ENCODE results near the gene HPSE. TPM values are rescaled to one million over a fixed set of nuclear protein-coding genes. Genes with fewer than 3 reads are reported as not detected.

HPSE gene
- total and polyA plus RNA-seq, 2 of the 8 experiments (the other 6 are each of a cell fraction or from before 2014, with no cell fraction given), result 1.5 to 5.0 TPM

- Histone ChIP-seq H4K91ac (replicated peaks; ENCODE audit: insufficient read length, low read length) (no peak overlapping the region), H3K9ac (replicated peaks in 1 of 4; ENCODE audit: extremely low read depth in 1 of 4, low read depth in 3 of 4, low read length in 3 of 4) (no peak overlapping the region), H3K14ac (ENCODE audit: insufficient read length) (no peak overlapping the region), H3K36me3 (ENCODE audit: control insufficient read depth in 2 of 4, insufficient read depth in 4 of 4, low read length in 3 of 4) (no peaks in the 10 kb centered on the region), H2BK15ac (ENCODE audit: low read length) (no peak overlapping the region), H3K9me3 (ENCODE audit: insufficient read depth in 2 of 2, low read depth in 1 of 2, low read length in 1 of 2) (no peaks in the 10 kb centered on the region), H3K4me3 (ENCODE audit: extremely low read depth in 1 of 4, insufficient read depth in 2 of 4, low read depth in 3 of 4, low read length in 4 of 4) (no peak overlapping the region), H3K79me2 (ENCODE audit: control insufficient read depth in 1 of 2, insufficient read depth in 2 of 2, low read length in 2 of 2) (no peaks in the 10 kb centered on the region), H3K23ac (ENCODE audit: insufficient read length) (no peak overlapping the region), H3K18ac (ENCODE audit: extremely low read depth, low read length) (no peak overlapping the region), H4K20me1 (replicated peaks in 1 of 2; ENCODE audit: control insufficient read depth in 1 of 2, insufficient read depth in 2 of 2, low read length in 2 of 2) (no peaks in the 10 kb centered on the region), H4K8ac (ENCODE audit: extremely low read depth, insufficient read depth, low read length) (no peak overlapping the region), H3K27ac (ENCODE audit: low read depth, low read length) (no peak overlapping the region), H2BK20ac (ENCODE audit: low read length) (no peak overlapping the region), H3K4ac (replicated peaks; ENCODE audit: insufficient read length, low read depth, low read length) (no peak overlapping the region), H2BK12ac (ENCODE audit: low read depth, low read length) (no peak overlapping the region), H3K23me2 (ENCODE audit: low read depth, low read length) (no peaks in the 10 kb centered on the region), H3K4me2 (ENCODE audit: insufficient read depth in 1 of 2, low read depth in 2 of 2, low read length in 2 of 2) (no peak overlapping the region), H3K56ac (replicated peaks; ENCODE audit: insufficient read length, low read depth, low read length) (no peak overlapping the region), H3K4me1 (replicated peaks in 1 of 4; ENCODE audit: control insufficient read depth in 3 of 4, insufficient read depth in 4 of 4, low read length in 3 of 4) (no peaks in the 10 kb centered on the region), H2BK5ac (ENCODE audit: low read depth, low read length) (no peak overlapping the region), H2BK120ac (replicated peaks; ENCODE audit: low read depth, low read length) (no peak overlapping the region), H3K79me1 (ENCODE audit: low read depth, low read length) (no peaks in the 10 kb centered on the region), H2AK5ac (ENCODE audit: low read depth, low read length) (no peak overlapping the region), H4K5ac (ENCODE audit: insufficient read length, low read depth, low read length) (no peak overlapping the region), H2AFZ (ENCODE audit: low read length) (no peak overlapping the region), H3K27me3 (replicated peaks in 1 of 4; ENCODE audit: control insufficient read depth in 3 of 4, extremely low read depth in 1 of 4, insufficient read depth in 3 of 4, low read length in 3 of 4) (no peaks in the 10 kb centered on the region)
- TF ChIP-seq RFX5 (IDR thresholded peaks at IDR 0.05; ENCODE audit: borderline replicate concordance, low read depth, low read length), result no peak
- no peak for TF ChIP-seq MAFK (IDR thresholded peaks at IDR 0.05; ENCODE audit: low read depth, low read length)
- no peak for TF ChIP-seq ASH2L (IDR thresholded peaks at IDR 0.05; ENCODE audit: low read length)
- no peak for TF ChIP-seq TCF12 (IDR thresholded peaks at IDR 0.05; ENCODE audit: low read depth, low read length)
- TF ChIP-seq CREB1 (IDR thresholded peaks at IDR 0.05), result no peak
- no peak for TF ChIP-seq PHF8 (conservative IDR thresholded peaks at IDR 0.05; ENCODE audit: low read depth, low read length)
- TF ChIP-seq RXRA (IDR thresholded peaks at IDR 0.05; ENCODE audit: insufficient read depth, low read depth, low read length), result no peak
- no peak for TF ChIP-seq ZNF274 (IDR thresholded peaks at IDR 0.05; ENCODE audit: borderline replicate concordance, extremely low read depth, low read length)
- 94% methylated on average over 13 of the region's 13 CpGs; no CpG with 5 or more reads in 1 of the 2 experiments for WGBS, 2 experiments (ENCODE audit: extremely low coverage in 1 of 2, insufficient coverage in 1 of 2, insufficient read length in 1 of 2, insufficient replicate concordance in 2 of 2, low coverage in 1 of 2, low lambda C conversion rate in 2 of 2, missing lambda C conversion rate in 1 of 2)
- DNase-seq (ENCODE audit: low read depth in 1 of 2, low spot score in 2 of 2) (no peak), FAIRE-seq (no peak)
- ChIA-PET CTCF (ENCODE audit: partially characterized antibody) (no interaction called here), POLR2A (ENCODE audit: partially characterized antibody) (no interaction called here)
Observed at GRCh38 chr4:83316459-83317165, 18.0 kb downstream of the HPSE start.
